Tracheal epithelial cell (primary cell): ENCODE measurements around the gene LYPLA2. TPM values are rescaled to one million over a fixed set of nuclear protein-coding genes. Genes with fewer than 3 reads are reported as not detected.

ENCODE experiments used
- total RNA-seq: library from RNA; depleted of rRNA; stranded (reverse); fragments of >200 nt; gene quantifications from 2 replicates; pipeline ENCODE4 v1.2.1, GENCODE V29; 2014

LYPLA2 gene
- total RNA-seq, result 59.7 and 132 TPM in 2 replicates

GRCh38 chr1:23790696-23791515, at the start of gene LYPLA2:
TSS of gene LYPLA2 (plus strand) at chr1:23791145. CDS start at chr1:23792683, 1,538 bp downstream.

GRCh38 chr1:23743287-23744152, 47.4 kb upstream of the LYPLA2 start, which contains the start of gene ELOA:
TSS of gene ELOA (plus strand) at chr1:23743471. CDS start at chr1:23743504, 33 bp downstream.

GRCh38 chr1:23777979-23778814, 12.7 kb upstream of the LYPLA2 start, which contains the start of gene PITHD1:
TSS of gene PITHD1 (plus strand) at chr1:23778418. CDS start at chr1:23778516, 98 bp downstream.

GRCh38 chr1:23800400-23801337, 9.7 kb downstream of the LYPLA2 start, which contains the start of gene GALE:
TSS of gene GALE (minus strand) at chr1:23800754. CDS start at chr1:23799007, 1,747 bp downstream.

GRCh38 chr1:23825076-23825761, 34.3 kb downstream of the LYPLA2 start, which contains the start of gene HMGCL:
TSS of gene HMGCL (minus strand) at chr1:23825429. CDS start at chr1:23825415, 14 bp downstream.

Other genes starting within 250 kb of the LYPLA2 start
- 55.2 and 135 TPM in 2 replicates for gene ID3, start 231.6 kb upstream of the LYPLA2 start, total RNA-seq
- 1,324 and 1,601 TPM in 2 replicates for gene RPL11, start 99.3 kb upstream of the LYPLA2 start, total RNA-seq
- gene ELOA, start 47.7 kb upstream of the LYPLA2 start, total RNA-seq, result 11.3 and 17.9 TPM in 2 replicates
- gene PITHD1, start 12.7 kb upstream of the LYPLA2 start, total RNA-seq, result 45.1 and 59.9 TPM in 2 replicates
- 108 and 119 TPM in 2 replicates for gene GALE, start 9.6 kb downstream of the LYPLA2 start, total RNA-seq
- 45.5 and 59.0 TPM in 2 replicates for gene HMGCL, start 34.3 kb downstream of the LYPLA2 start, total RNA-seq
- gene FUCA1, start 77.1 kb downstream of the LYPLA2 start, total RNA-seq, result 18.8 and 52.5 TPM in 2 replicates
- not detected in 2 replicates for gene CNR2, start 122.2 kb downstream of the LYPLA2 start, total RNA-seq
- gene PNRC2, start 168.7 kb downstream of the LYPLA2 start, total RNA-seq, result 112 and 130 TPM in 2 replicates
- gene SRSF10, start 189.2 kb downstream of the LYPLA2 start, total RNA-seq, result 33.7 and 40.3 TPM in 2 replicates